ENCODE data around the gene DUS3L.

Gene DUS3L

GRCh38 chr19:5790559-5791520, at the start of gene DUS3L:
Gene DUS3L, minus strand, starts transcription at chr19:5791163. Its CDS starts 22 bp downstream, at chr19:5791141.
- peak; percentile 90 to 92 for DNase-seq

GRCh38 chr19:5839065-5840017, 48.4 kb upstream of the DUS3L start, which contains the start of gene FUT6:
Gene FUT6, minus strand, starts transcription at chr19:5839702. Its CDS starts 7,135 bp downstream, at chr19:5832567.
- DNase-seq = no peak

- no peak for DNase-seq
These were observed 47.5 kb upstream of the DUS3L start for GRCh38 chr19:5838353-5839064.

GRCh38 chr19:5837761-5838352, 46.9 kb upstream of the DUS3L start:
- no peak for DNase-seq

GRCh38 chr19:5832527-5833216, 41.7 kb upstream of the DUS3L start:
- no peak for DNase-seq

GRCh38 chr19:5832061-5832460, 41.1 kb upstream of the DUS3L start:
- no peak for DNase-seq

GRCh38 chr19:5831159-5831558, 40.2 kb upstream of the DUS3L start:
- DNase-seq = no peak

GRCh38 chr19:5829567-5830310, 38.8 kb upstream of the DUS3L start:
- no peak for DNase-seq

- peak; percentile 8 to 13 for DNase-seq
These were observed 38.0 kb upstream of the DUS3L start for GRCh38 chr19:5828661-5829566.

- DNase-seq = peak; percentile 77 to 87
These were observed 37.1 kb upstream of the DUS3L start for GRCh38 chr19:5827891-5828660.

GRCh38 chr19:5827342-5827890, 36.5 kb upstream of the DUS3L start:
- DNase-seq = no peak

GRCh38 chr19:5826531-5827341, 35.8 kb upstream of the DUS3L start:
- peak in 1 of 2 experiments; percentile 11 for DNase-seq

- DNase-seq = no peak
These were observed 34.2 kb upstream of the DUS3L start for GRCh38 chr19:5825178-5825577.

GRCh38 chr19:5824751-5825150, 33.8 kb upstream of the DUS3L start:
- no peak for DNase-seq

- DNase-seq = no peak
These were observed 32.8 kb upstream of the DUS3L start for GRCh38 chr19:5823579-5824281.

- DNase-seq = no peak
These were observed 31.4 kb upstream of the DUS3L start for GRCh38 chr19:5822181-5822844.
